NCI-H2196 treated with DMSO at 0.1 percent for 48 hours (cell line): Measurements from ENCODE around the gene STK11.
"Not testable (repeated sequence)": the region's sequence is repeated elsewhere in the genome, so short reads cannot be mapped to it uniquely, and the experiment has no call there.

Experiments
- DNase-seq: peaks from one replicate; lab custom pipeline; 2025; ENCODE audit not compliant: unreplicated experiment; lab: John Stamatoyannopoulos, UW

STK11 gene

GRCh38 chr19:1235625-1236538 is 30.3 kb downstream of the STK11 start:
- DNase-seq, result no peak

- DNase-seq, result no peak
Observed at GRCh38 chr19:1236576-1236975, 31.0 kb downstream of the STK11 start.

GRCh38 chr19:1237027-1237659 is 31.6 kb downstream of the STK11 start:
- no peak for DNase-seq

- peak; percentile 21 for DNase-seq
Observed at GRCh38 chr19:1237754-1238368, 32.3 kb downstream of the STK11 start, which contains the start of gene CBARP. Gene CBARP (minus strand): TSS chr19:1238005. CDS start chr19:1236100, 1,905 bp downstream.

GRCh38 chr19:1238369-1239303 is 33.1 kb downstream of the STK11 start:
- DNase-seq, result no peak

- no peak for DNase-seq
Observed at GRCh38 chr19:1239420-1239795, 33.8 kb downstream of the STK11 start.

GRCh38 chr19:1239796-1240737 is 34.5 kb downstream of the STK11 start:
- peak; percentile 77 for DNase-seq

- DNase-seq, result no peak
Observed at GRCh38 chr19:1240925-1241324, 35.3 kb downstream of the STK11 start.

- peak; percentile 92 for DNase-seq
Observed at GRCh38 chr19:1241417-1242095, 36.0 kb downstream of the STK11 start, which contains the start of gene ATP5F1D. Gene ATP5F1D (plus strand): TSS chr19:1241751. CDS start chr19:1241851, 100 bp downstream.

GRCh38 chr19:1243768-1244692 is 38.5 kb downstream of the STK11 start:
- DNase-seq, result peak; percentile 81

GRCh38 chr19:1244693-1245451 is 39.3 kb downstream of the STK11 start:
- DNase-seq, result no peak

- no peak for DNase-seq
Observed at GRCh38 chr19:1245494-1246264, 40.1 kb downstream of the STK11 start.

GRCh38 chr19:1246265-1247087 is 40.9 kb downstream of the STK11 start:
- not testable (repeated sequence) for DNase-seq

- no peak for DNase-seq
Observed at GRCh38 chr19:1247748-1248138, 42.2 kb downstream of the STK11 start.

GRCh38 chr19:1248139-1248785 is 42.7 kb downstream of the STK11 start, which contains the start of gene MIDN:
Gene MIDN (plus strand): TSS chr19:1248583. CDS start chr19:1250297, 1,714 bp downstream.
- peak; percentile 81 for DNase-seq
